Activated CD4-positive, alpha-beta T cell treated with anti-CD3 and anti-CD28 coated beads for 48 hours (primary cell): Measurements from ENCODE around the gene PDK2.

Source experiments
- DNase-seq: peaks from one replicate; pipeline ENCODE4 v3.0.0-alpha.2; 2020

PDK2 gene

GRCh38 chr17:50120475-50121253 is 25.5 kb downstream of the PDK2 start:
- DNase-seq: no peak

- DNase-seq: no peak
Measured at GRCh38 chr17:50122945-50123344, 27.8 kb downstream of the PDK2 start.

DNA sequence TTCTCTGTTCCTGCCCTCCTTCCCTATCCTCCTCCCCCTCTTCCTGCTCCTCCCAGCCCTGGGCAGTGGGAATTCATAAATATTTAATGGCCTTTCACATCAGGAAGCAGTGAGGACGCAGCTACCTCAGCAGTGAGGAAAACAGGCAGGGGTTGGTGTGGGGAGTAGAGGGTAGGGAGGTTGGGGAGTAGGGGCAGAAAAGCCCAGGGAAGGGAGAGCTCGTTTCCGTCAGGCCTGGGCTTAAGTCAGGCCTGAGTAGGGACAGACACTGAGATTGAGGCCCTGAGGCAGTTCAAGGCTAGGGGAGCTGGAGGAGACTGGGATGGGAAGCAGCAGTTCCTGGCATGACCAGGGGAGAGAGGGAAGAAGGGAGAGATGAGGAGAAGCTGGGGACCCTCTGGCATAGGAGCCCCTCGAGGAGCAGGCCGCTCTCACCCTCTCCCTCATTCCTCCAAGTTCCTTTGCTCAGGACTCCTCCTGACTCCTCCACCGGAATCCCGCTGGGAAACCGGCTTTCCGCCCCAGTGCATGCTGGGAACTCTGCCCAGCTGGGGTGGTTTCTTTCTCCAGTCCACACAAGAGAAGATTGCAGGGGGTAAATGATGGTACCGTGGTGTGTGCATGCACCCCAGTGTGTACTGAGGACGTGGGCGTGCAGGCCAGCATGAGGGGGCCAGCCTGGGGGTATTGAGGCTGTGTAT is 28.6 kb downstream of the PDK2 start:
- DNase-seq: no peak

DNA sequence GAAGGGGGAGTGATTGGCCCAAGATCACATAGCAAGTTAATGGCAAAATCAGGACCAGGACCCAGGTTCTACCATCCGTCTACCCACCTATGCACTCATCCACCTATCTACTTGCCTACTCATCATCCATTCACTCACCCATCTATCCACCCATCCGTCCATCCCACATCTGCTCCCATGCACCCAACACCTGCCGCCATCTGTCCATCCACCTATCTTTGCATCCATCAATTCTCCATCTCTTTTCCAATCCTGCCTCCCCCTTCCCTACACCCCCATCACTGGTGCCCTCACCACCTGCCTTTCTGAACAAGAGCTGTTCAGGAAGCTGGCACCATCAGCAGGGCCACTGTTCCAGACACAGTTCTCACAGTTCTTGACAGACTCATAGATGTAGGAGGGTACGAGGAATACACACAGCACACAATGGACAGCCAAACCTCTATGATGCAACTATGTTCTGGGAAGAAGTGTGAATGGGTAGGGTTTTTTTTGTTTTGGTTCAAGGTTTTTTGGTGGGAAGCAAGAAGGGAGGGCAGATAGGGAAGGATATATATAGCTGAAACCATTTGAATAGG is 30.4 kb downstream of the PDK2 start:
- DNase-seq: no peak

- DNase-seq: no peak
Measured at GRCh38 chr17:50127697-50128361, 32.7 kb downstream of the PDK2 start.

GRCh38 chr17:50128441-50129352 is 33.5 kb downstream of the PDK2 start:
- no peak for DNase-seq

DNA sequence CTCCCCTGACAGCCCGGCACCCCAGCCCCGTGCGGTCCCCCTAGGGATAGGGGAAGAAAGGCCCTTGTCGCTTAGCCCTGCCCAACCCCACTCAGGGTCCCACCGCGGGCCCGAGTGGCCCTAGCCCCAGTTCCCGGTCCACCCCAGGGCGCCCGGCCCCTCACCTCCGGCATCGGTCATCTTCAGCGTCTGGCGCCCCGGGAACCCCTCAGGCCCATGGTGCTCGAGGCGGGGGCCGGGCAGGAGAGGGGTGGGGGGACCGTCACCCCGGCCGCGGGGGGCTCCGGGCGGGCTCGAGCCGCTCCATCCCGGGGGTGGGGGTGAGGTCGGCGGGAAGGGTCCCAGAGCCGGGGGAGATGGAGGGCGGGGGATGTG is 34.2 kb downstream of the PDK2 start:
- no peak for DNase-seq

DNA sequence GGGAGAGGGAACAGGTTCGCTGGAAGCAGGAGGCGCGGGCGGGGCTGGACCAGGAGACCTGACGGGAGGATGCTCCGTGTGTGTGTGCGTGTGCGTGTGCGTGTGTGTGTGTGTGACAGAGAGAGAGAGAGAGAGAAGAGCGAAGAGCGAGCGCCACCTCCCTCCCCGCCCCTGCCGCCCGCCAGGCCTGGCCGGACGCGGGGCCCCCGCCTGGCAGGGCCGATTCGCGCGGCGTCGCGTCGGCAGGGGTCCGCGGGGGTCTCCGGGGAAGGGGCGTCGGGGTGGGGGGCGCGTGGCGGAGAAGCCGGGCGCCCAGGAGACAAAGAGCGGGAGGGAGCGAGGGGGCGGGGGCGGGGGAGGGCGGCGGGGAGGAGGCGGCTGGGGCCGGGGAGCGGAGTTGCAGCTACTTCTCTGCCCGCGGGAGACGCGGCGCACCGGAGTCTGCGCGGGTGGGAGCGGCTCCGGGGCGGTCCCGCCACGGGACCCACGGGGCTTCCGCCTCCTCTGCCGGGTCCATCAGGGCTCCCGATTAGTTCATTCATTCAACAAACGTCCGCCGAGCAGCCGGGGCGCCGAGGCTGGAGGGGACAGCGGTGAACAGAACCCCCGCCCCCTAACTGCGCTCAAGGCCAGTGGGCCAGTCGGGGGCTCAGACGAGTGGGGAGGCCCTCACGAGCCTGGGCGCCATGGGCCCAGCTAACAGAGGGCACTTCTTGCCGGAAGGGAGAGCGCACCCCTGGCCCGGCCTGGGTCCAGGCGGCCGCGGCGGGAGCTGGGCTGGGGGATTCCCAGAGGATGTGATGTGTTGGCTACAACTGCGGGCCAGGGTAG is 34.8 kb downstream of the PDK2 start, which contains the start of gene SAMD14:
Gene SAMD14 (minus strand): TSS at position 433 of the 831 bp plus-strand sequence. CDS start 5,201 bp downstream, outside the sequence.
- DNase-seq: peak; percentile 46

DNA sequence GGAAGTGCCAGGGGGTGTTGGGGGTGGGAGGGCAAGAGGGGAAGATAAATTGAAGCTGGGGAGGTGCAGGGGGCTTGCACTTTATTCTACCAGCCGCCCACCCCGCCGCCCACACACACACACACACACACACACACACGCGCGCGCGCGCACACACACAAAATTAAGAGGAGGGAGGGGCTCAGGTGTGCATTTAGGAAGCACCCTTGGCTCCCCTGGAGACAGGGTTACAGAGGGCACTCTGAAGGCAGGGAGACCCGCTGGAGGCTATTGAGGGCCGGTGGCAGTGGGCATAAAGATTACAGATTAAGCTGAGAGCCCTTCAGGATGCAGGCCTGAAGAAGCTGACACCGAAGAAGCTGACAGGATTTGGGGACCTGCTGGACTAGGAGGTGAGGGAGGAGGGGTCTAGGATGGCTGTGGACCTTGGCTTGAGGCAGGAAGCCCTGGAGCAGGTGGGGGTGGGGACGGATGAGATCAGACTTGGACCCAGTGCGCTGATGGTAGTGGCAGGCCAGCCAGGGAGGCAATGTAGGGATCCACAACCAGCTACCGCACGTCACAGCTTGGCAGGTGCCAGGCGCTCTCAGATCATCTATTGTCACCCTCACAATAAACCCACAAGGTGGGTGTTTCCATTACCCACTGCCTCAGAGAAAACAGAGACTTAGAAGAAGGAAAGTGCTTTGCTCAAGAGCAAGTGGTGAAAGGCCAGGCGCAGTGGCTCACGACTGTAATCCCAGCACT is 35.6 kb downstream of the PDK2 start:
- no peak for DNase-seq

DNA sequence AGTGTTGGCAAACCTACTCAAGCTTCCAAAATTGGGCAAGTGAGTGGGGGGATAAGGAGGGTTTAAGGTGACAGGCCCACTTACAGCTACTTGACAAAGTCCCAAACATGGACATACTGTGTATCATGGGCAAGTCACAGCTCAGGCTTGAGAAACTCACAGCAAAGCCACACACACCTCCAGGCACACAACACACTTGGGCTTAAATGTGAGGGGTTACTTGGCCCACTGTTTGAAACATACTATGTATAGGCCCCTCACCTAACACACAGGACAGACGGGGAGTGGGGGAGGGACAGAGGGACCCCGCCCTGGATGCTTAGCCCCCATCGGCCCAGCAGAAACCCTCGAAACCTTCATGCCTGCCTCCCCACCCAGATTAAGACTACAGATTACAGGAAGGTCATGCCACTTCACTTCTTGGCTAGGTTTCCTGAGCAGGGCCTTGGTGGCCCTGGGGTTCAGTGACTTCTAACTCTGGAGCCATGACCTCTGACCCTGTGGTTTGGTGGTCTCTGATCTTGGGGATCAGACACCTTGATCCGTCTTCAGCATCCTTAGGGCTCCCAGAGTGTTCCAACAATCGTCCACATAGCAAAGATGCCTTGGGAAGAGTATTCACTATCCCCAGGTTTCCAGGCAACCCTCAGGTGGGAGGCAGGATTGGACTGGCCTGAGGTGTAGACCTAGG is 37.1 kb downstream of the PDK2 start:
- no peak for DNase-seq

DNA sequence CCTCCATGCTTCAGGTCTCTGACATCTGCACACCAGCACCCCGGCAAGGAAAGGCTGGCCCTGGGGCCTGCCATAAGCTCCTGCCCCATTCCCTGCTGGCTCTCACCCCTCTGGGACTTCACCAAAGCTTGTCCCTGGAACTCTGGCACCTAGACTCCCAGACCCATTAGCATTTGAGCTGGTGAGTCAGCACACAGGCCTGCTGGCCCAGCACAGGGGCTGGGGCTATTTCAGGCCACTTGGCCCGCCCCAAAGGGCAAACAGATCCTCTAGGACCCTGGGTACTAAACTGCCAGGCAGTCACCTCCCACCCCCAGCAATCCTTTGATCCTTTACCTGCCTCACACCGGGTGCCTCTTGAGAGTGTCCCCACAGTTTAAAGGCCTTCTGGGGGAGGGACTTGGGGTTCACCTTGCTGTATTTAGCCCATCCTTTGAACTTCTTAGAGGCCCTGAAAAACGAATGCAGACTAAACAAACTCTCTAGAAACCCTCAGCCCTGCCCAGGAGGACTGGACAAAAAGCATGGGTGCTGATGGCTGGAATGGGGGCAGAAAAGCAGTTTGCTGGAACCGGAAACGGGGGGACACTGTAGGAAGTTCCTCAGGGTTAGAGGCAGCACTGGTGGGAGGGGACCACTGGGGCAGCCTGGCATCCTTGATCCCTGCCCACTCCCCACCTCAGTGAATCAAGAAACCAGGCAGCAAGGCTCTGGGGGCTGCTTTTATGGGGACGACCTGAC is 38.0 kb downstream of the PDK2 start:
- DNase-seq: no peak

GRCh38 chr17:50133769-50134099 is 38.6 kb downstream of the PDK2 start:
- DNase-seq: no peak

DNA sequence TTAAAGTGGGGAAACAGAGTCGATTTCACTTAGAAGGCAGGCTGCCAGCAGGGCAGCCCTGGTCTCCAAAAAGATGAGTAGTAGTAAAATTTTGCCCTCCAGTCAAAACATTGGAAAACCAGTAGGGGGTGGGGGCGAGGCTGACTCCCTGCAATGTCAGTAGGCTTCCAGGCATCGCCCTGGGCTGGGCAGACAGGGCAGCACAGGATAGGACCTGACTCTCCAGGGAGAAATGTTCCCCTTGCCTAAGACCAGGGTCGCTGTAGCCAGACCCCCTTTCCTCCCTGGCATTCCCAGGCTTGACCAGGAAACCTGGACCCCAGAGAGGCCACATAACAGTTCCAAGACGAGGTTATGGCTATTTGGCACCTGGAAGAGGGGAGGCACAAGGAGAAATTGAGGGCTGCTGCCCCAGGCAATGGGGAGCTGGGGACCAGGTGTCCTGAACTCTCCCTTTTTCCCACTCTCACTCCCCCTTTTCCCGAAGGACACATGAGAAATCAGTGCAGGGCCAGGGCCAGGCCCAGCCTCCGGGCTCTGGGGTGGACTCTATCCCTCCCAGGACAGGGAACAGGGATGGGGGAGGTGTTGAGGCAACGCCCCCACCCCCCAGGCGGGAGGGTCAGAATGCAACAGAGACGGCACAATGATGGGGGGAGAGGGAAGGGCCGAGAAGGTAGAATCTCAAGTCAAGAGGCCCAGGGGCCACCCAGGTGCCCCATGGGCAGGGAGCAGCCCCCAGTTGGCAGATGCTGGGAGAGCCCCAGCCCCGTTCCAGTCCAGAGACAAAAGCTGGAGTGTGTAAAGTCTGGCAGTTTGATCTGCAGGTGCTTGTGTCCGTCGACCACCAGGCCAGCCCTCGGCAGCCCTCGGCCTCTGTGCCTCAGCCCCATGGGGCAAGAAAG is 39.3 kb downstream of the PDK2 start:
- DNase-seq: no peak

DNA sequence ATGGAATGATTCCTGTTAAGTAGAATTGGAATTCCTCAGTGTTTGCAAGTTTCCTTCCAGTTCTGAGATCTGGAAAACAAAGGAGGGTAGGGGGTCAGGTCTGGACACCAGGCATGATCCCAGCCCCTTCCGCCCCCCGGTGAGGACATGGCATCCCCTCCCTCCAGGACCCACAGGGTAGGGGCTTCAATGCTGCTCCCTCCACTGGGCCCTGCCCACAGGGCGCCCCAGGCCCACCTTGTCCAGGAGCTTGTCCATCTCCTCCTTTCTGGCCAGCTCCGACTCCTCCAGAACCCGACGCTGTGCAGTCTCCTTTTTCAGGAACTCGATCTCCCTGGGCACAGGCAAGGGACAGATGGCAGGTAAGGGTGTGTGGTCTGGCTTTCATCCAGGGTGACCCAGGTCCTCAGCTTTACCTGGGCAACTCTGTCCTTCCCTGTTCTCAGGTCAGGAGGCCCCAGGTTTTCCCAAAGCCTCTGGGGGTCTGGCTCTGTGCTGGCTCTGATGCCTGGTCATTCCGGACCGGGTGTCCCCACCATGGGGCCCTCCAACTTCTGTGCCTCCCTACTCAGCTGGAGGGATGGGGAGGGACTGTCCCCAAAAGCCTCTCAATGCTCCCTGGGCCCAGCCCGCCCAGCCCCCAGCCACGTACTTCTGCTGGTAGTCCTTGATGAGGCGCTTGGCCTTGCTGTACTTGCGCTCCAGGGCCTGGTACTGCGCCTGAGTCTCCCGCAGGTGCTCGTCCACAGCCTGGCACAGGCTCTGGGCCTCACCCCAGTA is 40.4 kb downstream of the PDK2 start:
- no peak for DNase-seq

- no peak for DNase-seq
Measured at GRCh38 chr17:50136096-50136687, 41.0 kb downstream of the PDK2 start.

- no peak for DNase-seq
Measured at GRCh38 chr17:50137042-50137441, 41.9 kb downstream of the PDK2 start.

GRCh38 chr17:50139185-50139783 is 44.1 kb downstream of the PDK2 start:
- DNase-seq: no peak
